ENCODE measurements around the gene SLC35E3. TPM values are rescaled to one million over a fixed set of nuclear protein-coding genes. Genes with fewer than 3 reads are reported as not detected.

SLC35E3 gene
- total and polyA plus RNA-seq, 2 of the 13 experiments (the other 11 are each of a cell fraction or from before 2014, with no cell fraction given): 13.0 to 22.1 TPM

DNA sequence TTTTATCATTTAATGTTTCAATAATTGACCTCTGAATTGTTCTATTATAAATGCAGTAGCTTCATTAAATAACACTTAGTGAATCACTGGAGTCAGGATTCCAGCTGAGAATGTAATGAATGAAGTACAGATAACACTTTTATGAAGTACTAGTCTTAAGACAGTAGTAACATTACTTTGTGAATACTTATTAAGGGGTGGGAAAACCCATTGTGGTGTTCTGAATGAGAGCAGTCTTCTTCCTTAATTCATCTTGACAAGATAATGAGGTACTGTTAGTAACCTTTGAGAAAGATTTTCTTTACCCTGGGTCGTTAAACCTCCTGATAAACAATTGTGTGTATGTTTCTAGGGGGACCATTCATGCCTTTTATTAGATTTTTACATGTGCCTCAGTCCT is 46.5 kb upstream of the SLC35E3 start:
- Histone ChIP-seq H3K79me2 (ENCODE audit: insufficient read depth, low read length) (no peaks in the 10 kb centered on the region), H3K9ac (ENCODE audit: insufficient read depth, low read depth, low read length) (no peak overlapping the region), H3K4me2 (ENCODE audit: low read depth, low read length) (no peak overlapping the region), H2AFZ (ENCODE audit: low read length) (no peak overlapping the region), H3K27me3 (ENCODE audit: control insufficient read depth in 1 of 2, insufficient read depth in 2 of 2, low read length in 2 of 2) (no peaks in the 10 kb centered on the region), H3K27ac (ENCODE audit: extremely low read length, insufficient read depth, low read length) (no peak overlapping the region), H3K36me3 (replicated peaks in 1 of 2; ENCODE audit: control insufficient read depth in 1 of 2, insufficient read depth in 2 of 2, low read length in 2 of 2) (peaks cover 7 to 54% of the 10 kb centered on the region in 2 experiments; a peak in 4 of 5 replicates), H3K4me3 (replicated peaks in 1 of 3; ENCODE audit: insufficient read depth in 1 of 3, low read depth in 2 of 3, low read length in 3 of 3) (no peak overlapping the region), H4K20me1 (ENCODE audit: insufficient read depth, low read length) (no peaks in the 10 kb centered on the region), H3K9me3 (ENCODE audit: low read length) (no peaks in the 10 kb centered on the region), H3K4me1 (ENCODE audit: insufficient read depth, low read length) (no peaks in the 10 kb centered on the region)
- no peak for ATAC-seq
- DNase-seq (ENCODE audit: low spot score): no peak
- no peak for FAIRE-seq
- WGBS (ENCODE audit: low lambda C conversion rate): 95% methylated on average over 1 of the region's 1 CpG
- intact Hi-C loops (cut with micrococcal nuclease; ENCODE audit: unreplicated experiment): no loop called here
- POLR2A ChIA-PET: no interaction called here
- CTCF ChIA-PET (ENCODE audit: low intra/inter-chr PET ratio, low total read pairs): no interaction called here
- TF ChIP-seq ZNF20 (CRISPR knock-in tag; IDR thresholded peaks at IDR 0.05): no peak
- no peak for TF ChIP-seq NCOR1 (IDR thresholded peaks at IDR 0.05; ENCODE audit: borderline replicate concordance, low read length)
- TF ChIP-seq ZBTB20 (CRISPR knock-in tag; IDR thresholded peaks at IDR 0.05; ENCODE audit: borderline replicate concordance, low read depth): no peak
- no peak for TF ChIP-seq CBX1 (IDR thresholded peaks at IDR 0.05; ENCODE audit: low read depth)
- no peak for TF ChIP-seq TOE1 (CRISPR knock-in tag; IDR thresholded peaks at IDR 0.05)
- TF ChIP-seq SIX4 (CRISPR knock-in tag; IDR thresholded peaks at IDR 0.05): no peak
- TF ChIP-seq ZNF773 (CRISPR knock-in tag; IDR thresholded peaks at IDR 0.05; ENCODE audit: borderline replicate concordance): no peak
- TF ChIP-seq, protein P1, sequence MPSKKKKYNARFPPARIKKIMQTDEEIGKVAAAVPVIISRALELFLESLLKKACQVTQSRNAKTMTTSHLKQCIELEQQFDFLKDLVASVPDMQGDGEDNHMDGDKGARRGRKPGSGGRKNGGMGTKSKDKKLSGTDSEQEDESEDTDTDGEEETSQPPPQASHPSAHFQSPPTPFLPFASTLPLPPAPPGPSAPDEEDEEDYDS (CRISPR knock-in tag; IDR thresholded peaks at IDR 0.05): no peak
- TF ChIP-seq SP4 (CRISPR knock-in tag; IDR thresholded peaks at IDR 0.05): no peak
- TF ChIP-seq ZFP36 (IDR thresholded peaks at IDR 0.05; ENCODE audit: borderline replicate concordance, low read depth, low read length, partially characterized antibody): no peak
- no peak for TF ChIP-seq PTBP1 (IDR thresholded peaks at IDR 0.05; ENCODE audit: low read depth, low read length, poor library complexity, severe bottlenecking)
- TF ChIP-seq YEATS2 (CRISPR knock-in tag; IDR thresholded peaks at IDR 0.05; ENCODE audit: borderline replicate concordance): no peak
- TF ChIP-seq SOX13 (IDR thresholded peaks at IDR 0.05): no peak
- no peak for TF ChIP-seq SOX13 (CRISPR knock-in tag; conservative IDR thresholded peaks at IDR 0.05 in 1 of 2, IDR thresholded peaks at IDR 0.05 in 1 of 2)
- no peak for TF ChIP-seq ZBTB7B (CRISPR knock-in tag; IDR thresholded peaks at IDR 0.05)
- TF ChIP-seq, protein P2, sequence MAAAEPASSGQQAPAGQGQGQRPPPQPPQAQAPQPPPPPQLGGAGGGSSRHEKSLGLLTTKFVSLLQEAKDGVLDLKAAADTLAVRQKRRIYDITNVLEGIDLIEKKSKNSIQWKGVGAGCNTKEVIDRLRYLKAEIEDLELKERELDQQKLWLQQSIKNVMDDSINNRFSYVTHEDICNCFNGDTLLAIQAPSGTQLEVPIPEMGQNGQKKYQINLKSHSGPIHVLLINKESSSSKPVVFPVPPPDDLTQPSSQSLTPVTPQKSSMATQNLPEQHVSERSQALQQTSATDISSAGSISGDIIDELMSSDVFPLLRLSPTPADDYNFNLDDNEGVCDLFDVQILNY (CRISPR knock-in tag; conservative IDR thresholded peaks at IDR 0.05): no peak
- TF ChIP-seq SP5 (CRISPR knock-in tag; IDR thresholded peaks at IDR 0.05; ENCODE audit: borderline replicate concordance, low read depth): no peak
- TF ChIP-seq, protein P3, sequence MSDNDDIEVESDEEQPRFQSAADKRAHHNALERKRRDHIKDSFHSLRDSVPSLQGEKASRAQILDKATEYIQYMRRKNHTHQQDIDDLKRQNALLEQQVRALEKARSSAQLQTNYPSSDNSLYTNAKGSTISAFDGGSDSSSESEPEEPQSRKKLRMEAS (IDR thresholded peaks at IDR 0.05): no peak
- no peak for TF ChIP-seq AGO2 (optimal IDR thresholded peaks at IDR 0.05; ENCODE audit: low read depth, low read length)
- BruUV-seq (replicated peaks): no TSS peak
- in situ Hi-C loops (cut with HindIII; ENCODE audit: extremely low pct_ligation_motif_present, low pct_unique_long_range_greater_than_20kb): no loop called here

All from HepG2 (cell line).